Measurements from ENCODE around the gene SCMH1. TPM values are rescaled to one million over a fixed set of nuclear protein-coding genes. Genes with fewer than 3 reads are reported as not detected.

Gene SCMH1
- total RNA-seq, 1 experiment from 2014 or later, result 28.0 TPM

DNA sequence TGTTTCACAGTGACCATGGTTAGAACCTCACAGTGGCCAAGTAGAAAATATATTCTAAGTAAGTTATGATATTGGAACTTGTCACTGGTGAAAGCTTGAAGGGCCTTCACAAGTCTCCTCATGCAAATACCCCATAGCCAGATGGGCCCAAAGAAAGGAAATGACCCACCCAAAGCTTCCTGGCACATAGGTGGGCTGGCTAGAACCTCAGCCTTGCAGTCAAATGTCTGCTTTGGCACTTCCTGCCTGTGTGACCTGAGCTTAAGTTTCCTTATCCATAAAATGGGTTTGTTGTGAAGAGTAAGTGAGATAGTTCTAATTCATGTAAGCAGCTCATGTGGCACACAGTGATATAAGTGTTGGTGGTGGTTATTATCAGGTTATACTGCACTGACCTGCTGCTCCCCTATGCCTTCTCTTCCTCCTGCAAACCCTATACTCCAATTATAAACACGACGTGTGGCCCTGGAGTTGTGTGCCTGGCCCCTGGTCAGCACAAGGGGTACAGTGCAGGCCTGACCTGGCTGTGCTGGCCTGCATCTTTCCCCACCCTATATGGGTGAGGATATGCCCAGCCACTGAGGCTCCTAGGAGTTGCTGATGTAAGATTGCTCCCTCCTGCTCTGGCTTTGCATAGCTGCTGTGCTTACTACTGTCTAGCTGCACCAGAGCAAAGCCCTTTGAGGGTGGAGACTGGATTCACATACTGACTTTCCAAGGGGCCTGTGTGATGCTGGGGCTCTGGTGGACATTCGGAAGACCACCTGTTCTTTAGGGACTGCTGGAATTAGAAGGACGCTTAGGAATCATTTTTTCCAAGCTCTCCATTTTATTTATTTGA is 215.9 kb downstream of the SCMH1 start:
- H3K4me1 ChIP-seq (ENCODE audit: control insufficient read depth in 1 of 2, insufficient read depth in 2 of 2, low read length in 2 of 2), result no peaks in the 10 kb centered on the region
- H3K79me2 ChIP-seq (ENCODE audit: insufficient read depth, low read length), result no peaks in the 10 kb centered on the region
- H3K27ac ChIP-seq (ENCODE audit: low read depth, low read length), result no peak overlapping the region
- intact Hi-C loops (cut with micrococcal nuclease), result no loop called here
- H3K4me3 ChIP-seq (replicated peaks in 1 of 2; ENCODE audit: low read depth in 1 of 2, low read length in 2 of 2), result no peak overlapping the region
- no peaks in the 10 kb centered on the region for H3K27me3 ChIP-seq (ENCODE audit: insufficient read depth, low read length)
- H3K9ac ChIP-seq (ENCODE audit: low read length), result no peak overlapping the region
- H3K9me3 ChIP-seq (ENCODE audit: control insufficient read depth in 1 of 2, insufficient read depth in 1 of 2, low read depth in 1 of 2, low read length in 2 of 2), result no peaks in the 10 kb centered on the region
- ChIA-PET POLR2A (no interaction called here), RAD21 (ENCODE audit: low non-redundant PET in 1 of 2, low total read pairs in 2 of 2, uncharacterized antibody in 2 of 2, unreplicated experiment in 2 of 2) (no interaction called here), CTCF (no interaction called here)
- H3K36me3 ChIP-seq (ENCODE audit: control insufficient read depth in 1 of 2, insufficient read depth in 2 of 2, low read length in 2 of 2), result peaks cover 5% of the 10 kb centered on the region in 2 experiments; a peak in 3 of 4 replicates
- no peaks in the 10 kb centered on the region for H4K20me1 ChIP-seq (ENCODE audit: insufficient read depth)
- no peaks in the 10 kb centered on the region for H3K9me2 ChIP-seq (ENCODE audit: insufficient read depth)
- BruUV-seq (replicated peaks), result no TSS peak
- H3K4me2 ChIP-seq (ENCODE audit: low read length), result no peak overlapping the region
- TF ChIP-seq, protein P1, sequence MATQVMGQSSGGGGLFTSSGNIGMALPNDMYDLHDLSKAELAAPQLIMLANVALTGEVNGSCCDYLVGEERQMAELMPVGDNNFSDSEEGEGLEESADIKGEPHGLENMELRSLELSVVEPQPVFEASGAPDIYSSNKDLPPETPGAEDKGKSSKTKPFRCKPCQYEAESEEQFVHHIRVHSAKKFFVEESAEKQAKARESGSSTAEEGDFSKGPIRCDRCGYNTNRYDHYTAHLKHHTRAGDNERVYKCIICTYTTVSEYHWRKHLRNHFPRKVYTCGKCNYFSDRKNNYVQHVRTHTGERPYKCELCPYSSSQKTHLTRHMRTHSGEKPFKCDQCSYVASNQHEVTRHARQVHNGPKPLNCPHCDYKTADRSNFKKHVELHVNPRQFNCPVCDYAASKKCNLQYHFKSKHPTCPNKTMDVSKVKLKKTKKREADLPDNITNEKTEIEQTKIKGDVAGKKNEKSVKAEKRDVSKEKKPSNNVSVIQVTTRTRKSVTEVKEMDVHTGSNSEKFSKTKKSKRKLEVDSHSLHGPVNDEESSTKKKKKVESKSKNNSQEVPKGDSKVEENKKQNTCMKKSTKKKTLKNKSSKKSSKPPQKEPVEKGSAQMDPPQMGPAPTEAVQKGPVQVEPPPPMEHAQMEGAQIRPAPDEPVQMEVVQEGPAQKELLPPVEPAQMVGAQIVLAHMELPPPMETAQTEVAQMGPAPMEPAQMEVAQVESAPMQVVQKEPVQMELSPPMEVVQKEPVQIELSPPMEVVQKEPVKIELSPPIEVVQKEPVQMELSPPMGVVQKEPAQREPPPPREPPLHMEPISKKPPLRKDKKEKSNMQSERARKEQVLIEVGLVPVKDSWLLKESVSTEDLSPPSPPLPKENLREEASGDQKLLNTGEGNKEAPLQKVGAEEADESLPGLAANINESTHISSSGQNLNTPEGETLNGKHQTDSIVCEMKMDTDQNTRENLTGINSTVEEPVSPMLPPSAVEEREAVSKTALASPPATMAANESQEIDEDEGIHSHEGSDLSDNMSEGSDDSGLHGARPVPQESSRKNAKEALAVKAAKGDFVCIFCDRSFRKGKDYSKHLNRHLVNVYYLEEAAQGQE (IDR thresholded peaks at IDR 0.05; ENCODE audit: low read depth), result no peak
- TF ChIP-seq CBX3 (IDR thresholded peaks at IDR 0.05; ENCODE audit: low read depth) (no peak), RAD21 (IDR thresholded peaks at IDR 0.05; ENCODE audit: low read depth) (no peak), ELF1 (IDR thresholded peaks at IDR 0.05; ENCODE audit: borderline replicate concordance, low read depth) (no peak), YY1 (IDR thresholded peaks at IDR 0.05; ENCODE audit: extremely low read depth, insufficient replicate concordance, low read depth, low read length) (no peak), ZFX (IDR thresholded peaks at IDR 0.05) (no peak), EZH2phosphoT487 (IDR thresholded peaks at IDR 0.05; ENCODE audit: borderline replicate concordance) (no peak), JUND (IDR thresholded peaks at IDR 0.05) (no peak), POLR2AphosphoS5 (IDR thresholded peaks at IDR 0.05; ENCODE audit: low read depth, low read length) (no peak), FOSL1 (IDR thresholded peaks at IDR 0.05; ENCODE audit: low read depth) (no peak), EGR1 (IDR thresholded peaks at IDR 0.05; ENCODE audit: low read depth) (no peak)
- TF ChIP-seq, protein P2, sequence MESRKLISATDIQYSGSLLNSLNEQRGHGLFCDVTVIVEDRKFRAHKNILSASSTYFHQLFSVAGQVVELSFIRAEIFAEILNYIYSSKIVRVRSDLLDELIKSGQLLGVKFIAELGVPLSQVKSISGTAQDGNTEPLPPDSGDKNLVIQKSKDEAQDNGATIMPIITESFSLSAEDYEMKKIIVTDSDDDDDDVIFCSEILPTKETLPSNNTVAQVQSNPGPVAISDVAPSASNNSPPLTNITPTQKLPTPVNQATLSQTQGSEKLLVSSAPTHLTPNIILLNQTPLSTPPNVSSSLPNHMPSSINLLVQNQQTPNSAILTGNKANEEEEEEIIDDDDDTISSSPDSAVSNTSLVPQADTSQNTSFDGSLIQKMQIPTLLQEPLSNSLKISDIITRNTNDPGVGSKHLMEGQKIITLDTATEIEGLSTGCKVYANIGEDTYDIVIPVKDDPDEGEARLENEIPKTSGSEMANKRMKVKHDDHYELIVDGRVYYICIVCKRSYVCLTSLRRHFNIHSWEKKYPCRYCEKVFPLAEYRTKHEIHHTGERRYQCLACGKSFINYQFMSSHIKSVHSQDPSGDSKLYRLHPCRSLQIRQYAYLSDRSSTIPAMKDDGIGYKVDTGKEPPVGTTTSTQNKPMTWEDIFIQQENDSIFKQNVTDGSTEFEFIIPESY (IDR thresholded peaks at IDR 0.05; ENCODE audit: extremely low read depth, insufficient replicate concordance, low read length), result no peak
- TF ChIP-seq, protein P3, sequence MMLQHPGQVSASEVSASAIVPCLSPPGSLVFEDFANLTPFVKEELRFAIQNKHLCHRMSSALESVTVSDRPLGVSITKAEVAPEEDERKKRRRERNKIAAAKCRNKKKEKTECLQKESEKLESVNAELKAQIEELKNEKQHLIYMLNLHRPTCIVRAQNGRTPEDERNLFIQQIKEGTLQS (IDR thresholded peaks at IDR 0.05), result no peak
- TF ChIP-seq, protein P4, sequence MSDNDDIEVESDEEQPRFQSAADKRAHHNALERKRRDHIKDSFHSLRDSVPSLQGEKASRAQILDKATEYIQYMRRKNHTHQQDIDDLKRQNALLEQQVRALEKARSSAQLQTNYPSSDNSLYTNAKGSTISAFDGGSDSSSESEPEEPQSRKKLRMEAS (IDR thresholded peaks at IDR 0.05), result no peak
- TF ChIP-seq, protein P5, sequence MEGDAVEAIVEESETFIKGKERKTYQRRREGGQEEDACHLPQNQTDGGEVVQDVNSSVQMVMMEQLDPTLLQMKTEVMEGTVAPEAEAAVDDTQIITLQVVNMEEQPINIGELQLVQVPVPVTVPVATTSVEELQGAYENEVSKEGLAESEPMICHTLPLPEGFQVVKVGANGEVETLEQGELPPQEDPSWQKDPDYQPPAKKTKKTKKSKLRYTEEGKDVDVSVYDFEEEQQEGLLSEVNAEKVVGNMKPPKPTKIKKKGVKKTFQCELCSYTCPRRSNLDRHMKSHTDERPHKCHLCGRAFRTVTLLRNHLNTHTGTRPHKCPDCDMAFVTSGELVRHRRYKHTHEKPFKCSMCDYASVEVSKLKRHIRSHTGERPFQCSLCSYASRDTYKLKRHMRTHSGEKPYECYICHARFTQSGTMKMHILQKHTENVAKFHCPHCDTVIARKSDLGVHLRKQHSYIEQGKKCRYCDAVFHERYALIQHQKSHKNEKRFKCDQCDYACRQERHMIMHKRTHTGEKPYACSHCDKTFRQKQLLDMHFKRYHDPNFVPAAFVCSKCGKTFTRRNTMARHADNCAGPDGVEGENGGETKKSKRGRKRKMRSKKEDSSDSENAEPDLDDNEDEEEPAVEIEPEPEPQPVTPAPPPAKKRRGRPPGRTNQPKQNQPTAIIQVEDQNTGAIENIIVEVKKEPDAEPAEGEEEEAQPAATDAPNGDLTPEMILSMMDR (IDR thresholded peaks at IDR 0.05 in 2 of 3, conservative IDR thresholded peaks at IDR 0.05 in 1 of 3; ENCODE audit: borderline replicate concordance in 1 of 3, insufficient read depth in 1 of 3, low read depth in 2 of 3, low read length in 2 of 3), result no peak
- ATAC-seq (no peak), DNase-seq (ENCODE audit: low read depth, low spot score) (no peak)
- no peak overlapping the region for H2AFZ ChIP-seq (ENCODE audit: low read depth, low read length, poor library complexity, severe bottlenecking)
